ENCODE results near the gene KLHL26.

Gene KLHL26

GRCh38 chr19:18634612-18635297 lies 2.1 kb upstream of the KLHL26 start:
- Histone ChIP-seq H3K9ac (ENCODE audit: low read depth, low read length) (no peak overlapping the region), H3K4me1 (ENCODE audit: insufficient read depth, low read length) (peaks cover 28% of the 10 kb centered on the region), H3K4me2 (ENCODE audit: insufficient read depth, low read length) (no peak overlapping the region), H4K20me1 (ENCODE audit: insufficient read depth, low read length) (peaks cover 8% of the 10 kb centered on the region; the same call in 1 of the 2 replicates), H3K9me3 (ENCODE audit: insufficient read depth, low read length, severe bottlenecking) (no peaks in the 10 kb centered on the region), H3K36me3 (ENCODE audit: insufficient read depth, low read length) (peaks cover 3% of the 10 kb centered on the region; the same call in 1 of the 2 replicates), H2AFZ (ENCODE audit: low read depth, low read length) (no peak overlapping the region), H3K79me2 (ENCODE audit: insufficient read depth, low read length) (peaks cover 29% of the 10 kb centered on the region), H3K27ac (ENCODE audit: low read length) (no peak overlapping the region), H3K27me3 (ENCODE audit: insufficient read depth, low read length, poor library complexity) (no peaks in the 10 kb centered on the region), H3K4me3 (ENCODE audit: low read depth in 1 of 2, low read length in 2 of 2) (no peak overlapping the region)
- no peak for ATAC-seq (ENCODE audit: insufficient read depth, low read depth)
- TF ChIP-seq CTCF (IDR thresholded peaks at IDR 0.05; ENCODE audit: borderline replicate concordance, extremely low read depth, low read length, poor library complexity, severe bottlenecking) (no peak), EZH2 (IDR thresholded peaks at IDR 0.05; ENCODE audit: borderline replicate concordance, low read depth, low read length, severe bottlenecking) (no peak)
- no peak for DNase-seq

- no peak for TF ChIP-seq CTCF (IDR thresholded peaks at IDR 0.05; ENCODE audit: borderline replicate concordance, extremely low read depth, low read length, poor library complexity, severe bottlenecking)
- TF ChIP-seq EZH2 (IDR thresholded peaks at IDR 0.05; ENCODE audit: borderline replicate concordance, low read depth, low read length, severe bottlenecking), result no peak
- H3K27ac ChIP-seq (ENCODE audit: low read length), result no peak overlapping the region
Measured at GRCh38 chr19:18635831-18636182, 1.0 kb upstream of the KLHL26 start.

GRCh38 chr19:18636183-18636968 lies 452 bp upstream of the KLHL26 start:
- Histone ChIP-seq H3K9me3 (ENCODE audit: insufficient read depth, low read length, severe bottlenecking) (no peaks in the 10 kb centered on the region), H3K4me1 (ENCODE audit: insufficient read depth, low read length) (peaks cover 28% of the 10 kb centered on the region), H4K20me1 (ENCODE audit: insufficient read depth, low read length) (peaks cover 13% of the 10 kb centered on the region; the same call in 1 of the 2 replicates), H3K4me2 (ENCODE audit: insufficient read depth, low read length) (peak overlapping the region; percentile 97), H3K36me3 (ENCODE audit: insufficient read depth, low read length) (peaks cover 3% of the 10 kb centered on the region; the same call in 1 of the 2 replicates), H3K79me2 (ENCODE audit: insufficient read depth, low read length) (peaks cover 44% of the 10 kb centered on the region), H3K9ac (ENCODE audit: low read depth, low read length) (peak overlapping the region; percentile 93; the same call in 1 of the 2 replicates), H3K4me3 (ENCODE audit: low read depth in 1 of 2, low read length in 2 of 2) (peak overlapping the region; percentile 87 to 95; a peak in 3 of 4 replicates), H3K27me3 (ENCODE audit: insufficient read depth, low read length, poor library complexity) (no peaks in the 10 kb centered on the region), H3K27ac (ENCODE audit: low read length) (peak overlapping the region; percentile 59), H2AFZ (ENCODE audit: low read depth, low read length) (peak overlapping the region; percentile 89)
- DNase-seq, result peak; percentile 99
- peak; percentile 96 for ATAC-seq (ENCODE audit: insufficient read depth, low read depth)
- TF ChIP-seq CTCF (IDR thresholded peaks at IDR 0.05; ENCODE audit: borderline replicate concordance, extremely low read depth, low read length, poor library complexity, severe bottlenecking) (no peak), EZH2 (IDR thresholded peaks at IDR 0.05; ENCODE audit: borderline replicate concordance, low read depth, low read length, severe bottlenecking) (no peak)

More at GRCh38 chr19:18635831-18636182, 1.0 kb upstream of the KLHL26 start:
- Histone ChIP-seq H3K27me3 (ENCODE audit: insufficient read depth, low read length, poor library complexity) (no peaks in the 10 kb centered on the region), H2AFZ (ENCODE audit: low read depth, low read length) (no peak overlapping the region; the same call in 1 of the 2 replicates), H3K4me1 (ENCODE audit: insufficient read depth, low read length) (peaks cover 28% of the 10 kb centered on the region), H3K4me2 (ENCODE audit: insufficient read depth, low read length) (peak overlapping the region; percentile 70), H3K9me3 (ENCODE audit: insufficient read depth, low read length, severe bottlenecking) (no peaks in the 10 kb centered on the region), H4K20me1 (ENCODE audit: insufficient read depth, low read length) (peaks cover 13% of the 10 kb centered on the region; the same call in 1 of the 2 replicates), H3K9ac (ENCODE audit: low read depth, low read length) (no peak overlapping the region), H3K36me3 (ENCODE audit: insufficient read depth, low read length) (peaks cover 3% of the 10 kb centered on the region; the same call in 1 of the 2 replicates), H3K4me3 (ENCODE audit: low read depth in 1 of 2, low read length in 2 of 2) (peak overlapping the region in 1 of 2 experiments; percentile 87; a peak in 2 of 4 replicates), H3K79me2 (ENCODE audit: insufficient read depth, low read length) (peaks cover 39% of the 10 kb centered on the region)
- ATAC-seq (ENCODE audit: insufficient read depth, low read depth) (no peak), DNase-seq (no peak)

Measured in DND-41 (cell line).